GM18867 (cell line): ENCODE measurements around the gene SLC4A1AP.
"Not testable (repeated sequence)": the region's sequence is repeated elsewhere in the genome, so short reads cannot be mapped to it uniquely, and the experiment has no call there.

Experiments
- ATAC-seq: cut with Tn5 transposase; IDR thresholded peaks from one replicate; pipeline ENCODE4 v1.9.1; 2021; ENCODE audit warnings: mild to moderate bottlenecking, moderate library complexity; ENCODE audit not compliant: unreplicated experiment

The SLC4A1AP gene, protein sequence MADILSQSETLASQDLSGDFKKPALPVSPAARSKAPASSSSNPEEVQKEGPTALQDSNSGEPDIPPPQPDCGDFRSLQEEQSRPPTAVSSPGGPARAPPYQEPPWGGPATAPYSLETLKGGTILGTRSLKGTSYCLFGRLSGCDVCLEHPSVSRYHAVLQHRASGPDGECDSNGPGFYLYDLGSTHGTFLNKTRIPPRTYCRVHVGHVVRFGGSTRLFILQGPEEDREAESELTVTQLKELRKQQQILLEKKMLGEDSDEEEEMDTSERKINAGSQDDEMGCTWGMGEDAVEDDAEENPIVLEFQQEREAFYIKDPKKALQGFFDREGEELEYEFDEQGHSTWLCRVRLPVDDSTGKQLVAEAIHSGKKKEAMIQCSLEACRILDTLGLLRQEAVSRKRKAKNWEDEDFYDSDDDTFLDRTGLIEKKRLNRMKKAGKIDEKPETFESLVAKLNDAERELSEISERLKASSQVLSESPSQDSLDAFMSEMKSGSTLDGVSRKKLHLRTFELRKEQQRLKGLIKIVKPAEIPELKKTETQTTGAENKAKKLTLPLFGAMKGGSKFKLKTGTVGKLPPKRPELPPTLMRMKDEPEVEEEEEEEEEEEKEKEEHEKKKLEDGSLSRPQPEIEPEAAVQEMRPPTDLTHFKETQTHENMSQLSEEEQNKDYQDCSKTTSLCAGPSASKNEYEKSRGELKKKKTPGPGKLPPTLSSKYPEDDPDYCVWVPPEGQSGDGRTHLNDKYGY

DNA sequence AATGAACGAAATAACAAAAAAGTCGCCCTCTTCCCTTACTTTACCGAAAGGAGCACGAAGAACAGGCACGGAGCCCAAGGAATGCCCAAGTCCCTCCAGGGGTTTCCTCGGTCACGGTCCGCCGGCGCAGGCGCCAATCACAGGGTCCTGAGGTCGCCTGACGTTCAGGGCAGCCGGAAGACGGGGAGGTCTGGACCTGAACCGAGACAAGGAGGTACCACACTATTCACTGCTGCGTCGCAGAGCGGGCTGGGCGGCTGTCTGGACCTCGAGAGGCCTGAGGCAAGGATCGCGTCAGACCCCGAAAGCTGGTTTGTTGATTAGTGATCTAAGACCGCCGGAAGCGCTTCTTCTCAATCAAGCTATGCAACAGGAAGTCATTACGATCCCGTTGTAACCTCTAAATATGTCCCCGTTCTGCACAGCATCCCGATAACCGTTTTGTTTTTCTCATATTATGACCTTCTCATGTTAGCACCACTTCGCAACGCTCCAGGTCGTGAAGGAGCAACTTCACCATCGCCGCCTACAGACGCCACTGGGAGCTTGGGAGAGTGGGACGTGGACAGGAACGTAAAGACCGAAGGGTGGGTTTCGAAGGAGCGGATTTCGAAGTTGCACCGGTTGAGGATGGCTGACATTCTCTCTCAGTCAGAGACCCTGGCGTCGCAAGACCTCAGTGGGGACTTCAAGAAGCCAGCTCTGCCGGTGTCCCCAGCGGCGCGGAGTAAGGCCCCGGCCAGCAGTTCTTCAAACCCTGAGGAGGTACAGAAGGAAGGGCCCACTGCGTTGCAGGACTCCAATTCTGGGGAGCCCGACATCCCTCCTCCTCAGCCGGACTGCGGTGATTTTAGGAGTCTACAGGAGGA is at the start of gene SLC4A1AP, which contains the start of gene SUPT7L:
TSS of gene SLC4A1AP (plus strand) at position 605 of the 869 bp plus-strand sequence. CDS start at position 631, 26 bp downstream.
TSS of gene SUPT7L (minus strand) at position 330 of the 869 bp plus-strand sequence. CDS start 1,422 bp downstream, outside the sequence.
- peak; percentile 71 for ATAC-seq

DNA sequence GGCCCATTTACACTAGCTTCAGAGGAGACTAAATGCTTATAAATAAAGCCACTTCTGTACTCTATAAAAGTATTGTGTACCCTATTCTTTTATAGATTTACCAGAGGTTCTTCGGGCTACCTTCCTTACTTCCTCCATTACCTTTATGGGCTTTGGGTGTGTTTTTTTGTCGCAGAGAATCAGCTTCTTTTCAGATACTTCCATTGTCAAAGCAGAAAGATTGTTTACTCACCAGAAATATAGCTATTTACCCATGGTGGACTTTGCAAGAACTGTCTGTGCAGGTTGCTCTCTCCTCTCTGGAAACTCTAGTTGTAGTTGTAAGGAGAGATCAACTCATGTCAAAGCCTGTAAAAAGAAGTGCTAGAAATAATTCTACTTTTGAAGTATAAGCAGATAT is 49.7 kb upstream of the SLC4A1AP start:
- ATAC-seq: no peak

GRCh38 chr2:27615316-27615715 is 48.4 kb upstream of the SLC4A1AP start:
- no peak for ATAC-seq

DNA sequence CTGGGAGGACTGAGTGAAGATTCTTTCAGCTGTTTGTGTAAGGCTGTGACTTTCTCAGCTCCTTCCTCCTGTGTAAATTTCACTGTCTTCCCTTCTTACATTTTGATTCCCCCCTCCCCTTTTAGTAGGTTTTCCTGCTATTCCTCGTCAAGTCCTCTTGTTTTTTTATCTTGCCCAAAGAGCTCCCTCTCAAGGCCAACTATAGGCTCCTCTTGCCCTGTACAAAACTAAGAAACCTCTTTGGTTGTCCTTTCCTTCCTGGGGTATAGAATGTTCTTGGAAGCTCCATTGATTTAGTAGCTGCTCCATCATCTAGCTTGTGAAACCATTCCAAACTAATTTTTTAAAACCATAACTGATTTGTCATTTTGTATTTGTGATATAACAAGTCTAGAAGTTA is 42.2 kb upstream of the SLC4A1AP start:
- no peak for ATAC-seq

- no peak for ATAC-seq
Observed at GRCh38 chr2:27622921-27623384, 40.7 kb upstream of the SLC4A1AP start.

- no peak for ATAC-seq
Observed at GRCh38 chr2:27624943-27625342, 38.7 kb upstream of the SLC4A1AP start.

DNA sequence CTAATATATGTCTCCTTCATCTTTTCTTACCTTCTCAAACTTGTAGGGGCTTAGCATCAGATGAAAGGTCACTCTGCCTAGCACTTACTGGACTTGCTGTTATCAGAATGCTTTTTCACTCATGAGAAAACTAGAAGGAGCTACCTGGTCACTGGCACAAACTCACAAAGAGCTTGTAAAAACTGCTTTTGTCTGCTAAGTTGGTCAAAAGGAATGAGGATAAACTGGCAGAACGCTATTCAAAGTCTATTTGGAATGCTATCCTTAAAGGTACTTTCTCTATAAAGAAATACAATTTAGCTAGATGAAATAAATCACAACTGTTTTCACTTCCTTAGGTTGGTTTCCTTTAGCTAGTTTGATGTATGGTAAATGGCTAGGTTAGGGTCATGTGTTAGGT is 37.4 kb upstream of the SLC4A1AP start:
- not testable (repeated sequence) for ATAC-seq

DNA sequence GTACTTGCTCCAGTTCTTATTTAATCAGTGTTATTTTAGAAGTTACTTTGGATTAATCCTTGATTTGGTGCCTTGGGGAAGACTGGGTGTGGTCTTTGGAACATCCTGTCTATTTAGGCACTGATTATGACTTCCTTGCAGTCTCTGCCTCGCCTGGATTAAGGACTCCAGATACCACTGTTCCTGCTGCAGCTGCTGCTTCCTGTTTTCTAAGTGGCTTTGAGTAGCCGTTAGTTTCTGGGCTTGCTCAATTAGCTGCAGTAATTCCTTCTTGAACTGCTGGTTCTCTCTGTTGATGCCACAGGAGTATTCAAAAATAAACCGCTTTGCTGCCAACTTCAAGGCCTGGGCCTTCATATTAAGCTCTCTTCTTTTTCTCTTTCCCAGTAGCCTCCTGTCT is 36.8 kb upstream of the SLC4A1AP start:
- ATAC-seq: not testable (repeated sequence)

DNA sequence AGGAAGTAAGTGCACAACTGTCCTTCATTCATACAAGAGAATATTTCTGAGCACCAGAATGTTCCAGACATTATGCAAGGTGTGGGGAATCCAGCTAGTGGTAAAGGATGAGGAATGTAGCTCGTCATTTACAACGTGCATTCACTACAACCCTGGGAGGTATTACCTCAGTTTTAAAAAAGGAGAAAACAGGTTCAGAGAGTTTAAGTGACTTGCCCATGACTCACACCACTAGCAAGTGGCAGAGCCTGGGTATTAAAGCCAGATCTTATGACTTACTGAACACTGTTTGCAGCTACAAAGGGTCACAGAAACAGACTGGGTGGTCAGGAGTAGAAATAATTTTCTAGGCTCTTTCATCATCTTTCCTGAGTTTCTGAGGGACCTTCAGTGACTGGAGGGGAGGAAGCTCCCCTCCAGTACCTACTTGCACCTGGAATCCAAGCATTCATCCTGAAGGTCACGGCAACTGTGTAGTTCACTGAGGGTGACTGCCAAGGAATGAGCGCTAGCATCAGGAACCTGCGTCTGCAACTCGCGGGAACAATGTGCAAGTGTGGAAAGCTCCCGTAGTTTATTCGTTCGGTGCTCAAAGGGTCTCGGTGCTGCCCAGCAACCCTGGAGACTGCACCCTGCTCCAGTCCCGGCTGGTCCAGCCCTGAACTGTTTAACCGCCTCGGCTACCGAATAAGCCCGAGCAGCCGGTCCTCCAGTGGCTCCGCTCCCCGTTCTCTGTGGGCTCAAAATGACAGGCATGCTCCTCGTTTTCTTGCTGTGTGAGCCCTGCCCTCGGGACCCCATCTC is 35.5 kb upstream of the SLC4A1AP start:
- ATAC-seq: peak; percentile 21

DNA sequence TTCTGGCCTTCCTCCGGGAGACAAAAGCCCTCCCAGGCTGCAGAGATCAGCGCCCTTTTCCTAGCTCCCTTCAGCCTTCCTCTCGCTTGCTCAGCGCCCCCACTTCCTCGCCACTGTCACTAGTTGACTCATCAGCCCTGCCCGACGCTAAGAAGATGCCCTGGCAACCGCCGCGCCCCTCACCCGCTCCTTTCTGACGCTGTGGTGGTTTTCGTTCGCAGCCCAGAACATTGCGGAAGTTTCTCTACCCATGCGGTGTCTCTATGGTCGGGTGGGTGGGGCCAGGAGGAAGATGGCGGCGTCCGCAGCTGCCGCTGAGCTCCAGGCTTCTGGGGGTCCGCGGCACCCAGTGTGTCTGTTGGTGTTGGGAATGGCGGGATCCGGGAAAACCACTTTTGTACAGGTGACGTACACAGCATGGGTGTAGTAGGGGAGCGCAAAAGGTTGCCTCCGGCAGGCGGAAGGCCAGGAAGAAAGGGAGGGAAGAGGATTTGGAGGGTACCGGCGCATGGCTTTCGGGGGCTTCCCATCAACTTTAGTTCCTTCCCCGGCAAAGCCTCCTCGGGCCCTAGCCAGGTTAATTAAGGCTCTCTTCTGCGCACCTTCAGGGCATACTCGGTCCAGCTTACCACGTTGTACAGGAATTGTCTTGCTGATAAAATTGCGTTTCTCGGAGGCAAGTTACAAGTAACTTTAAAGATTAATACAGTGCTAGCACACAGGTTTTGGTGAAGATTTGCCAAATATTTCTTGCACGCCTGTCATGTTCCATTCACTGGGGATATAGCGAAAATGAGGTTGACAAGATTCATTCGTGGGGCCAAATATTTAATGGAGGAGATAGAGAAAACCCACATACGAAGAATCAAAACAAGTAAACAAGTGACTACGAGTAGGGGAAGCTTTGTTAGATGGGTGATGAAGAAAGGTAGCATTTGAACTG is 34.7 kb upstream of the SLC4A1AP start, which contains the start of the genes CCDC121 and GPN1:
TSS of gene CCDC121 (minus strand) at position 246 of the 943 bp plus-strand sequence. CDS start 1,213 bp downstream, outside the sequence.
TSS of gene GPN1 (plus strand) at position 284 of the 943 bp plus-strand sequence. CDS start at position 293, 9 bp downstream.
- ATAC-seq: peak; percentile 99

DNA sequence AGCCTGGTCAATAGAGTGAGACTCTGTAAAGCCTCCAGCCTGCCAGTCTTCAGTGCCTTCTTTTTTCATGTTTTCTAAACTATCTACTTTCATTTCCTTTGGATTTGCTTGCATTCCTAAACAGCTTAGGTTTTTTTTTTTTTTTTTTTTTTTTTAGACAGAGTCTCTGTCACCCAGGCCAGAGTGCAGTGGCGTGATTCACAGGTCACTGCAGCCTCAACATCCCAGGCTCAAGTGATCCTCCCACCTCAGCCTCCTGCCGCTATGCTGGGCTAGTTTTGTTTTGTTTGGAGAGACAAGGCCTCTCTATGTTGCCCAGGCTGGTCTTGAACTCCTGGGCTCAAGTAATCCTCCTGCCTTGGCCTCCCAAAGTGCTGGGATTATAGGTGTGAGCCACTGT is 33.4 kb upstream of the SLC4A1AP start:
- ATAC-seq: not testable (repeated sequence)

- no peak for ATAC-seq
Observed at GRCh38 chr2:27634291-27634690, 29.4 kb upstream of the SLC4A1AP start.

- no peak for ATAC-seq
Observed at GRCh38 chr2:27636766-27637165, 26.9 kb upstream of the SLC4A1AP start.

DNA sequence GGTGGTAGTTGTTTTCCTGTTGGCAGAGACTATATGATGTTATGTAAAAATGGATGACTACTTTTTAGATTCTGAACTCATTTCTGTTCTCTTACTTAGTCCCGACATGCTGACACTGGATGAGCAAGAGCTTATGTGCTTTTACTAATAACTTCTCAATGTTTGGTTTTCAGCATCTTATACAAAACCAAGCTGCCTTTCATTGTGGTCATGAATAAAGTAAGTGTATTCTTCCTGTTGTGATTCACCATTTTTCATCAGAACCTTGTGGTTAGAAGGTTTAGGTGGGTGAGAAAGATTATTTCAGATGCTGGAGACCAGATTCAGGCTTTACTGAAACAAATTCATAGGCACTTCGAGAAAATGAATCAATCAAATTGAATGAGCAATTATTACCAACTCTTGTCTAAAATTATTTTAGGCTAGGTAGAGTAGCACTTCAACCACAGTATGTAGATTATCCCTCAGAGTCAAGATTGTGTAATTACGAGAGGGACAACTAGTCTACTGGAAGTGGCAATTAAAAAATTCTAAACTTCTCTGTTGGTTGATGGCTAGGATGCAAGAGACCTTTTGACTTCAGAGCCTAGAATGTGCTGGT is 25.6 kb upstream of the SLC4A1AP start:
- no peak for ATAC-seq

DNA sequence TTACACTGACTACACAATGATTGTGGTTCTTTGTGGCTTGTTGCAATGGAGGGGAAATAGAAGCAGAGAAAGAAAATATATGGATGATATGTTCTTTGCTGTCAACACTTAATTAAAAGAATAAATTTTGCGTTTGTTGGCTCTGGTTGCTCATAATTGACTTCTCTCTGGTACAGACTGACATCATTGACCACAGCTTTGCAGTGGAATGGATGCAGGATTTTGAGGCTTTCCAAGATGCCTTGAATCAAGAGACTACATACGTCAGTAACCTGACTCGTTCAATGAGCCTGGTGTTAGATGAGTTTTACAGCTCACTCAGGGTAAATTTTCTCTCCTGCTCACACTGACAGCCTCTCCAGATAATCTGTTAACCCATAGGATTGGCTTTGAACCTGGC is 25.0 kb upstream of the SLC4A1AP start:
- no peak for ATAC-seq

GRCh38 chr2:27640722-27641245 is 22.9 kb upstream of the SLC4A1AP start:
- no peak for ATAC-seq

- ATAC-seq: no peak
Observed at GRCh38 chr2:27645197-27645596, 18.5 kb upstream of the SLC4A1AP start.

GRCh38 chr2:27647289-27647688 is 16.4 kb upstream of the SLC4A1AP start:
- ATAC-seq: no peak
